ENCODE measurements around the gene DAB2IP. TPM values are rescaled to one million over a fixed set of nuclear protein-coding genes. Genes with fewer than 3 reads are reported as not detected.

Gene DAB2IP
- total and polyA plus RNA-seq, 4 donors, result 2.3 to 13.1 (median 5.4) TPM

DNA sequence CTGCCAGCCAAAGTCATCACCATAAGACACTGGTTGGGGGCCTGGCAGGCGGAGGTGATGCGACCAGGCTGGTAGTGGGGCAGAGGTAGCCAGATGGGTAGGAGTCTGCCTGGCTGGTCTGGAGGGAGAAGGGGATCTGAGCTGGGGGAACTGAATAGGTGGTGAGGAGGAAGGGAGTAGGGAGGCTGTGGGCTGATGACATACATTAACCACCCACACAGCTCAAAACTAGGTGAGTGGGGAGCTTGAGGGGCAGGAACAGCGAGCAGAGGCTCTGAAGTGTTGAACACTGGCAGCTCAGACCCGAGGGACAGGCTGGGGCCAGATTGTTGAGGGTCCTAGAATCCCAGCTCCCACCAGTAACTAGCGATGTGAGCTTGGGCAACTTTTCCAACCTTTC, 81.0 kb downstream of the DAB2IP start:
- no peak overlapping the region for H3K27ac ChIP-seq (ENCODE audit: low read depth in 1 of 2, low read length in 2 of 2)
- no peak overlapping the region for H3K4me3 ChIP-seq (ENCODE audit: low read depth in 1 of 3, low read length in 3 of 3)
- no peak overlapping the region for H3K9ac ChIP-seq (ENCODE audit: low read depth in 1 of 2, low read length in 2 of 2)
- no peak for DNase-seq (ENCODE audit: low spot score)
- WGBS, result 92% methylated on average over 5 of the region's 5 CpGs
- no peaks in the 10 kb centered on the region for H3K36me3 ChIP-seq (ENCODE audit: control insufficient read depth in 4 of 4, insufficient read depth in 3 of 4, low read depth in 1 of 4, low read length in 3 of 4)
- peaks cover 0 to 17% (median 7%) of the 10 kb centered on the region in 4 donors for H3K4me1 ChIP-seq (ENCODE audit: control insufficient read depth in 4 of 4, insufficient read depth in 4 of 4, low read length in 3 of 4)
- no peaks in the 10 kb centered on the region for H3K27me3 ChIP-seq (ENCODE audit: control insufficient read depth in 4 of 4, insufficient read depth in 4 of 4, low read length in 3 of 4)
- no peaks in the 10 kb centered on the region for H3K9me3 ChIP-seq (ENCODE audit: control insufficient read depth in 4 of 4, low read length in 3 of 4)
- no peak for TF ChIP-seq REST (IDR thresholded peaks at IDR 0.05)
- TF ChIP-seq, protein P1, sequence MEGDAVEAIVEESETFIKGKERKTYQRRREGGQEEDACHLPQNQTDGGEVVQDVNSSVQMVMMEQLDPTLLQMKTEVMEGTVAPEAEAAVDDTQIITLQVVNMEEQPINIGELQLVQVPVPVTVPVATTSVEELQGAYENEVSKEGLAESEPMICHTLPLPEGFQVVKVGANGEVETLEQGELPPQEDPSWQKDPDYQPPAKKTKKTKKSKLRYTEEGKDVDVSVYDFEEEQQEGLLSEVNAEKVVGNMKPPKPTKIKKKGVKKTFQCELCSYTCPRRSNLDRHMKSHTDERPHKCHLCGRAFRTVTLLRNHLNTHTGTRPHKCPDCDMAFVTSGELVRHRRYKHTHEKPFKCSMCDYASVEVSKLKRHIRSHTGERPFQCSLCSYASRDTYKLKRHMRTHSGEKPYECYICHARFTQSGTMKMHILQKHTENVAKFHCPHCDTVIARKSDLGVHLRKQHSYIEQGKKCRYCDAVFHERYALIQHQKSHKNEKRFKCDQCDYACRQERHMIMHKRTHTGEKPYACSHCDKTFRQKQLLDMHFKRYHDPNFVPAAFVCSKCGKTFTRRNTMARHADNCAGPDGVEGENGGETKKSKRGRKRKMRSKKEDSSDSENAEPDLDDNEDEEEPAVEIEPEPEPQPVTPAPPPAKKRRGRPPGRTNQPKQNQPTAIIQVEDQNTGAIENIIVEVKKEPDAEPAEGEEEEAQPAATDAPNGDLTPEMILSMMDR (IDR thresholded peaks at IDR 0.05; ENCODE audit: low read depth, low read length, missing input control), result no peak
- no peak for TF ChIP-seq HNF4G (IDR thresholded peaks at IDR 0.05)
- TF ChIP-seq, protein P2, sequence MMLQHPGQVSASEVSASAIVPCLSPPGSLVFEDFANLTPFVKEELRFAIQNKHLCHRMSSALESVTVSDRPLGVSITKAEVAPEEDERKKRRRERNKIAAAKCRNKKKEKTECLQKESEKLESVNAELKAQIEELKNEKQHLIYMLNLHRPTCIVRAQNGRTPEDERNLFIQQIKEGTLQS (IDR thresholded peaks at IDR 0.05), result no peak
- TF ChIP-seq JUND (IDR thresholded peaks at IDR 0.05), result no peak
- no peak for TF ChIP-seq RXRA (IDR thresholded peaks at IDR 0.05)
- TF ChIP-seq YY1 (IDR thresholded peaks at IDR 0.05), result no peak
- no peak for TF ChIP-seq ZBTB33 (IDR thresholded peaks at IDR 0.05)
- TF ChIP-seq FOXA1 (IDR thresholded peaks at IDR 0.05), result no peak
- TF ChIP-seq TAF1 (conservative IDR thresholded peaks at IDR 0.05), result no peak
- no peak for TF ChIP-seq GABPA (IDR thresholded peaks at IDR 0.05 in 1 of 2, conservative IDR thresholded peaks at IDR 0.05 in 1 of 2)
- TF ChIP-seq SP1 (IDR thresholded peaks at IDR 0.05), result no peak
- TF ChIP-seq, protein P3, sequence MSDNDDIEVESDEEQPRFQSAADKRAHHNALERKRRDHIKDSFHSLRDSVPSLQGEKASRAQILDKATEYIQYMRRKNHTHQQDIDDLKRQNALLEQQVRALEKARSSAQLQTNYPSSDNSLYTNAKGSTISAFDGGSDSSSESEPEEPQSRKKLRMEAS (IDR thresholded peaks at IDR 0.05), result no peak
- no peak for TF ChIP-seq FOXA2 (IDR thresholded peaks at IDR 0.05)

DNA sequence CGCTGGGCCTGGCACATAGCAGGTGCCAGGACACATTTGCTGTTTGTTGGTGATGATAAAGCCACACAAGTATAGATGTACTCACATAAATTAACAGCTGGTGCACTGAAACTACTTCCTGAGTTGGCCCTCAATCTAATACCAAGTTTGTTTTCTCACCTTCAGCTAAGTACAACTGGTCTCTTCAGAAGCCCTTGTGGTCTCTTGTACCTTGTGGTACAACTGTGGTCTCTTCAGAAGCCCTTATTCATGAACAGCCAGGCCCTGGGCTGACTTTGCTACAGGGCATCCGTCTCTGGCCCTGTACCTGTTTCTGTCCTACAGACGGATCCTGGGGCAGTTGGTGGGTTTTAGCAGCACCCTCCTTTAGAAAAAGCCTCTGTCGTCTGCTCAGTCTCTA, 81.5 kb downstream of the DAB2IP start:
- no peak overlapping the region for H3K27ac ChIP-seq (ENCODE audit: low read depth in 1 of 2, low read length in 2 of 2)
- H3K36me3 ChIP-seq (ENCODE audit: control insufficient read depth in 4 of 4, insufficient read depth in 3 of 4, low read depth in 1 of 4, low read length in 3 of 4), result no peaks in the 10 kb centered on the region
- H3K9ac ChIP-seq (ENCODE audit: low read depth in 1 of 2, low read length in 2 of 2), result no peak overlapping the region
- H3K9me3 ChIP-seq (ENCODE audit: control insufficient read depth in 4 of 4, low read length in 3 of 4), result no peaks in the 10 kb centered on the region
- TF ChIP-seq, protein P3 (IDR thresholded peaks at IDR 0.05), result no peak
- TF ChIP-seq FOXA1 (IDR thresholded peaks at IDR 0.05) (no peak), FOXA2 (IDR thresholded peaks at IDR 0.05) (no peak), EGR1 (IDR thresholded peaks at IDR 0.05; ENCODE audit: low read depth in 2 of 2) (no peak), GABPA (IDR thresholded peaks at IDR 0.05 in 1 of 2, conservative IDR thresholded peaks at IDR 0.05 in 1 of 2) (no peak), YY1 (IDR thresholded peaks at IDR 0.05) (no peak)
- WGBS, result 88% methylated on average over 4 of the region's 4 CpGs
- H3K27me3 ChIP-seq (ENCODE audit: control insufficient read depth in 4 of 4, insufficient read depth in 4 of 4, low read length in 3 of 4), result no peaks in the 10 kb centered on the region
- H3K4me1 ChIP-seq (ENCODE audit: control insufficient read depth in 4 of 4, insufficient read depth in 4 of 4, low read length in 3 of 4), result peaks cover 0 to 17% (median 7%) of the 10 kb centered on the region in 4 donors
- DNase-seq (ENCODE audit: low spot score), result no peak
- no peak overlapping the region for H3K4me3 ChIP-seq (ENCODE audit: low read depth in 1 of 3, low read length in 3 of 3)

Measured in liver (tissue), 9 donors.